ENCODE data around the gene SLC7A4. TPM values are rescaled to one million over a fixed set of nuclear protein-coding genes. Genes with fewer than 3 reads are reported as not detected.

Gene SLC7A4
- total and polyA plus RNA-seq, 2 of the 8 experiments (the other 6 are each of a cell fraction or from before 2014, with no cell fraction given): 0.92 TPM; not detected in 1

DNA sequence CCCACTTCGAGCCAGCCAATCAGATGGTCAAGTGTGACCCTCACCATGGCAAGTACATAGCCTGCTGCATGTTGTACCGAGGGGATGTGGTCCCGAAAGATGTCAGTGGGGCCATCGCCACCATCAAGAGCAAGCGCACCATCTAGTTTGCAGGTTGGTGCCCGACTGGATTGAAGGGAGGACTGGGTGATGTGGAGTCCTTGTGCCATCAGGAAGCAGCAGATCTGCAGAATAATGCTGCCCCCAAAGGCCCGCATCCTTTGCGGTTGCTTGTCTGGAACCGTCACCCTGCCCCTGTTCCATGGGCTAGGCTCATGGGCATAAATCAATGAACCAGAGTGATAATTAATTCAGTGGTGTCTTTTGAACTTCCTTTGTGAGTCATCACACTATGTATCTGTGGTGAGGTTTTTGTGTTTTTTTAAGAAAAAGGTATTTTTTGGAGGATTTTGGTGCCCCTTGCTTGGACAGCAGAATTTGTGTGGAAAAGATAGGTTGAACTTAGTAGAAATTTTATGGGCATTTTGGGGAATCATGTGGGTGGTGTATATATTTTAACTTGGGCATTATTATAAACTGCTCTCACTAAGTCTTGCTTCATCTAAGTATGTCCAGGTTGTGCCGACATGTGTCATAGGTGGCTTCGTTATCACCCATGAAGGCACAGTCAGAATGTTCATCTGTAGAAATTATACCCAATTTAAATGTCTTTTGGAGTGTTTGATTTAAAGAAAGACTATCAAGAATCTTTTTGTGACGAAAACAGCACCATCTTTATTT is 35.7 kb upstream of the SLC7A4 start:
- Histone ChIP-seq H4K20me1 (replicated peaks in 1 of 2; ENCODE audit: control insufficient read depth in 1 of 2, insufficient read depth in 2 of 2, low read length in 2 of 2) (no peaks in the 10 kb centered on the region), H3K27me3 (replicated peaks in 1 of 4; ENCODE audit: control insufficient read depth in 3 of 4, extremely low read depth in 1 of 4, insufficient read depth in 3 of 4, low read length in 3 of 4) (peaks cover 0 to 2% (median 0%) of the 10 kb centered on the region in 4 experiments; a peak in 1 of 7 replicates), H2BK5ac (ENCODE audit: low read depth, low read length) (no peak overlapping the region), H2BK15ac (ENCODE audit: low read length) (no peak overlapping the region), H4K8ac (ENCODE audit: extremely low read depth, insufficient read depth, low read length) (no peak overlapping the region), H4K5ac (ENCODE audit: insufficient read length, low read depth, low read length) (no peak overlapping the region), H3K14ac (ENCODE audit: insufficient read length) (no peak overlapping the region), H3K27ac (ENCODE audit: low read depth, low read length) (no peak overlapping the region), H3K56ac (replicated peaks; ENCODE audit: insufficient read length, low read depth, low read length) (no peak overlapping the region), H2AFZ (ENCODE audit: low read length) (no peak overlapping the region), H3K4me2 (ENCODE audit: insufficient read depth in 1 of 2, low read depth in 2 of 2, low read length in 2 of 2) (no peak overlapping the region), H3K23me2 (ENCODE audit: low read depth, low read length) (no peaks in the 10 kb centered on the region), H2AK5ac (ENCODE audit: low read depth, low read length) (no peak overlapping the region), H3K79me1 (ENCODE audit: low read depth, low read length) (no peaks in the 10 kb centered on the region), H3K79me2 (ENCODE audit: control insufficient read depth in 1 of 2, insufficient read depth in 2 of 2, low read length in 2 of 2) (no peaks in the 10 kb centered on the region), H3K36me3 (ENCODE audit: control insufficient read depth in 2 of 4, insufficient read depth in 4 of 4, low read length in 3 of 4) (no peaks in the 10 kb centered on the region), H3K4me1 (replicated peaks in 1 of 4; ENCODE audit: control insufficient read depth in 3 of 4, insufficient read depth in 4 of 4, low read length in 3 of 4) (no peaks in the 10 kb centered on the region; a peak in 1 of 7 replicates), H2BK20ac (ENCODE audit: low read length) (no peak overlapping the region), H3K9me3 (ENCODE audit: insufficient read depth in 2 of 2, low read depth in 1 of 2, low read length in 1 of 2) (no peaks in the 10 kb centered on the region), H3K23ac (ENCODE audit: insufficient read length) (no peak overlapping the region), H4K91ac (replicated peaks; ENCODE audit: insufficient read length, low read length) (no peak overlapping the region), H2BK12ac (ENCODE audit: low read depth, low read length) (no peak overlapping the region), H3K4me3 (ENCODE audit: extremely low read depth in 1 of 4, insufficient read depth in 2 of 4, low read depth in 3 of 4, low read length in 4 of 4) (no peak overlapping the region), H2BK120ac (replicated peaks; ENCODE audit: low read depth, low read length) (no peak overlapping the region), H3K9ac (replicated peaks in 1 of 4; ENCODE audit: extremely low read depth in 1 of 4, low read depth in 3 of 4, low read length in 3 of 4) (no peak overlapping the region), H3K18ac (ENCODE audit: extremely low read depth, low read length) (no peak overlapping the region), H3K4ac (replicated peaks; ENCODE audit: insufficient read length, low read depth, low read length) (no peak overlapping the region)
- ChIA-PET POLR2A (ENCODE audit: partially characterized antibody) (no interaction called here), CTCF (ENCODE audit: partially characterized antibody) (interaction anchor here (1.4 to 1.9 kb wide), 4 partner anchors 12 to 182 kb away, joined by 4 to 7 read pairs (median 4); no protein-coding TSS in a partner anchor)
- no peak for FAIRE-seq
- no peak for DNase-seq (ENCODE audit: low read depth in 1 of 2, low spot score in 2 of 2)
- WGBS, 2 experiments (ENCODE audit: extremely low coverage in 1 of 2, insufficient coverage in 1 of 2, insufficient read length in 1 of 2, insufficient replicate concordance in 2 of 2, low coverage in 1 of 2, low lambda C conversion rate in 2 of 2, missing lambda C conversion rate in 1 of 2): 93% methylated on average over 12 of the region's 12 CpGs; no CpG with 5 or more reads in 1 of the 2 experiments
- TF ChIP-seq RBBP5 (IDR thresholded peaks at IDR 0.05; ENCODE audit: borderline replicate concordance, low read depth, low read length): no peak
- TF ChIP-seq CHD2 (IDR thresholded peaks at IDR 0.05; ENCODE audit: low read length): no peak
- no peak for TF ChIP-seq NANOG (IDR thresholded peaks at IDR 0.05; ENCODE audit: insufficient read depth, low read depth, low read length, poor library complexity, severe bottlenecking)
- no peak for TF ChIP-seq TEAD4 (IDR thresholded peaks at IDR 0.05; ENCODE audit: low read depth, low read length)
- no peak for TF ChIP-seq KDM5A (IDR thresholded peaks at IDR 0.05; ENCODE audit: low read length)
- no peak for TF ChIP-seq SRF (IDR thresholded peaks at IDR 0.05; ENCODE audit: low read depth, low read length)
- TF ChIP-seq SIRT6 (IDR thresholded peaks at IDR 0.05; ENCODE audit: low read length): no peak
- no peak for TF ChIP-seq SIN3A (conservative IDR thresholded peaks at IDR 0.05 in 1 of 2, IDR thresholded peaks at IDR 0.05 in 1 of 2; ENCODE audit: low read depth in 1 of 2, low read length in 2 of 2)
- no peak for TF ChIP-seq RXRA (IDR thresholded peaks at IDR 0.05; ENCODE audit: insufficient read depth, low read depth, low read length)
- no peak for TF ChIP-seq TAF1 (IDR thresholded peaks at IDR 0.05; ENCODE audit: low read depth, low read length)
- TF ChIP-seq YY1 (IDR thresholded peaks at IDR 0.05; ENCODE audit: low read depth, low read length): no peak

All from H1 (cell line).